GM23338 (cell line): Measurements from ENCODE around the gene HNRNPL. TPM values are rescaled to one million over a fixed set of nuclear protein-coding genes. Genes with fewer than 3 reads are reported as not detected.

Source experiments
- ATAC-seq: fragments of 200-7000 bp; cut with Tn5 transposase; 3 replicates; pipeline ENCODE4 v1.9.1; 2020
- DNase-seq: peaks from one replicate; pipeline ENCODE4 v3.0.0-alpha.2; 2015; ENCODE audit warnings: low spot score
- H2AFZ ChIP-seq: fragments of 200-600 bp; sonication (generic); 2 replicates; pipeline ENCODE4 v1.8.0; 2016; ENCODE audit warnings: antibody characterized with exemption, mild to moderate bottlenecking, moderate library complexity
- H3F3A ChIP-seq: fragments of 200-600 bp; sonication (generic); replicated peaks from 2 replicates; pipeline ENCODE4 v1.8.0; 2017; ENCODE audit warnings: antibody characterized with exemption, mixed run types, low read depth
- H3K27ac ChIP-seq: fragments of 200-600 bp; sonication (generic); 2 replicates; pipeline ENCODE4 v1.6.1; 2016; ENCODE audit warnings: low read depth
- H3K27me3 ChIP-seq: fragments of 200-600 bp; sonication (generic); 2 replicates; pipeline ENCODE4 v1.8.0; 2016; ENCODE audit warnings: mild to moderate bottlenecking, mixed run types, moderate library complexity; ENCODE audit not compliant: insufficient read depth
- H3K36me3 ChIP-seq: fragments of 200-600 bp; sonication (generic); 2 replicates; pipeline ENCODE4 v1.8.0; 2016; ENCODE audit warnings: mild to moderate bottlenecking; ENCODE audit not compliant: insufficient read depth
- H3K4me1 ChIP-seq: fragments of 200-600 bp; sonication (generic); 2 replicates; pipeline ENCODE4 v1.8.0; 2016; ENCODE audit warnings: mild to moderate bottlenecking, moderate library complexity; ENCODE audit not compliant: insufficient read depth
- H3K4me2 ChIP-seq: fragments of 200-600 bp; sonication (generic); 2 replicates; pipeline ENCODE4 v1.7.1; 2017; ENCODE audit warnings: mixed run types
- H3K4me3 ChIP-seq: fragments of 200-600 bp; sonication (generic); 2 replicates; pipeline ENCODE4 v1.6.1; 2016; ENCODE audit warnings: mixed run types
- H3K79me2 ChIP-seq: fragments of 200-600 bp; sonication (generic); replicated peaks from 2 replicates; pipeline ENCODE4 v1.8.0; 2017; ENCODE audit warnings: mild to moderate bottlenecking; ENCODE audit not compliant: insufficient read depth
- H3K9me2 ChIP-seq: fragments of 200-600 bp; sonication (generic); 2 replicates; pipeline ENCODE4 v1.8.0; 2017; ENCODE audit not compliant: insufficient read depth
- H4K20me1 ChIP-seq: fragments of 200-600 bp; sonication (generic); replicated peaks from 2 replicates; pipeline ENCODE4 v1.8.0; 2017; ENCODE audit warnings: mild to moderate bottlenecking; ENCODE audit not compliant: insufficient read depth
- H3K27ac Mint-ChIP-seq: 2 replicates; pipeline ENCODE4 v1.8.0; 2020; ENCODE audit warnings: inconsistent platforms, mild to moderate bottlenecking, moderate library complexity, mixed read lengths
- H3K27me3 Mint-ChIP-seq: 3 replicates; pipeline ENCODE4 v1.8.0; 2022; ENCODE audit warnings: low read depth, mild to moderate bottlenecking, moderate library complexity, mixed read lengths, inconsistent platforms; ENCODE audit not compliant: insufficient read depth, poor library complexity
- H3K36me3 Mint-ChIP-seq: 3 replicates; pipeline ENCODE4 v1.8.0; 2021; ENCODE audit warnings: low read depth, mild to moderate bottlenecking, inconsistent platforms, moderate library complexity, mixed read lengths
- H3K4me1 Mint-ChIP-seq: 3 replicates; pipeline ENCODE4 v1.8.0; 2020; ENCODE audit warnings: mild to moderate bottlenecking, inconsistent platforms, mixed read lengths
- H3K4me3 Mint-ChIP-seq: 3 replicates; pipeline ENCODE4 v1.8.0; 2021; ENCODE audit warnings: moderate library complexity, mild to moderate bottlenecking, inconsistent platforms, mixed read lengths
- H3K9me3 Mint-ChIP-seq: 3 replicates; pipeline ENCODE4 v1.8.0; 2020; ENCODE audit warnings: moderate library complexity, mild to moderate bottlenecking, inconsistent platforms, mixed read lengths
- CREB1 ChIP-seq: fragments of 250-450 bp; sonication (Bioruptor Pico); IDR thresholded peaks from 2 replicates; pipeline ENCODE4 v1.5.0; 2020; ENCODE audit warnings: low read depth, mild to moderate bottlenecking, moderate library complexity
- ETS1 ChIP-seq: IDR thresholded peaks from 2 replicates; pipeline ENCODE4 v1.6.1; 2016; ENCODE audit warnings: antibody characterized with exemption
- EZH2 ChIP-seq: fragments of 200-600 bp; sonication (generic); IDR thresholded peaks from one replicate; pipeline ENCODE4 v1.8.0; 2017; ENCODE audit warnings: antibody characterized with exemption, mild to moderate bottlenecking, low read depth; ENCODE audit not compliant: unreplicated experiment
- EZH2phosphoT487 ChIP-seq: fragments of 200-600 bp; sonication (generic); IDR thresholded peaks from one replicate; pipeline ENCODE4 v1.8.1; 2018; ENCODE audit warnings: antibody characterized with exemption; ENCODE audit not compliant: unreplicated experiment
- JUNB ChIP-seq: IDR thresholded peaks from one replicate; pipeline ENCODE4 v1.6.1; 2016; ENCODE audit warnings: antibody characterized with exemption; ENCODE audit not compliant: unreplicated experiment
- NANOG ChIP-seq: IDR thresholded peaks from 2 replicates; pipeline ENCODE4 v1.6.1; 2016; ENCODE audit warnings: antibody characterized with exemption, borderline replicate concordance
- POLR2AphosphoS5 ChIP-seq: IDR thresholded peaks from 2 replicates; pipeline ENCODE4 v1.6.1; 2016; ENCODE audit warnings: antibody characterized with exemption, low read depth
- REST ChIP-seq: IDR thresholded peaks from one replicate; pipeline ENCODE4 v1.6.1; 2018; ENCODE audit warnings: antibody characterized with exemption; ENCODE audit not compliant: unreplicated experiment
- STAT1 ChIP-seq: IDR thresholded peaks from one replicate; pipeline ENCODE4 v1.6.1; 2016; ENCODE audit warnings: antibody characterized with exemption; ENCODE audit not compliant: unreplicated experiment
- ZNF114 ChIP-seq: fragments of 250-450 bp; sonication (Bioruptor Pico); IDR thresholded peaks from 2 replicates; pipeline ENCODE4 v1.5.0; 2020; ENCODE audit warnings: mild to moderate bottlenecking, moderate library complexity
- ZNF331 ChIP-seq: fragments of 250-450 bp; sonication (Bioruptor Pico); IDR thresholded peaks from 2 replicates; pipeline ENCODE4 v1.5.0; 2020; ENCODE audit warnings: low read depth, mild to moderate bottlenecking, moderate library complexity
- polyA plus RNA-seq: library from polyadenylated mRNA; unstranded; fragments of >200 nt; fragmentation: Nextera tagmentation; extraction: Ambion mirVana; gene quantifications from 2 replicates; pipeline ENCODE4 v1.2.1, GENCODE V29; 2016
- total RNA-seq: library from RNA; depleted of rRNA; stranded (reverse); fragments of >200 nt; shearing (Covaris generic); gene quantifications from 2 replicates; pipeline ENCODE4 v1.2.3, GENCODE V29; 2014
- TF ChIP-seq, protein P1 (sequence below): fragments of 250-450 bp; sonication (Bioruptor Pico); IDR thresholded peaks from 2 replicates; pipeline ENCODE4 v1.5.0; 2020; ENCODE audit warnings: mild to moderate bottlenecking, moderate library complexity
- TF ChIP-seq, protein P2 (sequence below), 2 experiments: fragments of 200-600 bp in 1 of 2; sonication (generic) in 1 of 2; conservative IDR thresholded peaks; 2 replicates each; pipeline versions ENCODE4 v1.5.1 to v1.6.1; 2016 to 2017; ENCODE audit warnings: antibody characterized with exemption in 2 of 2, low read depth in 2 of 2, mild to moderate bottlenecking in 2 of 2, moderate library complexity in 1 of 2

HNRNPL gene
- total and polyA plus RNA-seq, 2 experiments from 2014 or later, result 580 to 664 TPM

DNA sequence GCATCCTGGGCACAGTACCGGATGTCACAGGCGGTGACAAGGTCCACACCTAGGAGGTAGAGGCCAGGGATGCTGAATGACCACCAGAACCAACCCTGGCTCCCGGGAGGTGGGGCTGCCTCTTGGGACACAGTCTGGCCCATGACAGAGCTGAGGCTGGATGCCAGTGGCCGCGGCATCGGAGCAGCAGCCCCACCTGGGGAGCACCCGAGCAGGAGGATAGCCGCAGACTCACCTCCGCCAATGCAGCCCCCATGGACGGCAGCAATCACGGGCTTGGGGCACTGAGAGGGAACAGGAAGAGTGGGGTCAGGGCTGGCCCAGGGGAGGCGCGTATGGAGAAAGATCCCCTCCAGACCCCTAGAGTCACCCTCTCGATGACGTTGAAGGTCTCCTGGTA is 32.7 kb downstream of the HNRNPL start:
- Mint-ChIP-seq H3K4me1 (peaks cover 4% of the 10 kb centered on the region; the same call in 2 of the 3 replicates), H3K27ac (no peak overlapping the region), H3K4me3 (no peak overlapping the region), H3K36me3 (peaks cover 41% of the 10 kb centered on the region), H3K9me3 (peaks cover 14% of the 10 kb centered on the region), H3K27me3 (peaks cover 14% of the 10 kb centered on the region)
- Histone ChIP-seq H3F3A (no peaks in the 10 kb centered on the region), H3K9me2 (no peaks in the 10 kb centered on the region), H3K27me3 (no peaks in the 10 kb centered on the region), H4K20me1 (no peaks in the 10 kb centered on the region; the same call in 1 of the 2 replicates), H3K36me3 (no peaks in the 10 kb centered on the region), H3K79me2 (no peaks in the 10 kb centered on the region), H3K4me2 (no peak overlapping the region), H3K4me3 (no peak overlapping the region), H3K4me1 (peaks cover 6% of the 10 kb centered on the region), H3K27ac (no peak overlapping the region), H2AFZ (no peak overlapping the region)
- no peak for DNase-seq
- ATAC-seq, result no peak
- TF ChIP-seq STAT1 (no peak), EZH2phosphoT487 (no peak), ZNF114 (CRISPR knock-in tag) (no peak), REST (no peak), ZNF331 (no peak), NANOG (no peak), POLR2AphosphoS5 (no peak), JUNB (no peak), EZH2 (no peak), CREB1 (no peak), ETS1 (no peak)
- TF ChIP-seq, protein P1, sequence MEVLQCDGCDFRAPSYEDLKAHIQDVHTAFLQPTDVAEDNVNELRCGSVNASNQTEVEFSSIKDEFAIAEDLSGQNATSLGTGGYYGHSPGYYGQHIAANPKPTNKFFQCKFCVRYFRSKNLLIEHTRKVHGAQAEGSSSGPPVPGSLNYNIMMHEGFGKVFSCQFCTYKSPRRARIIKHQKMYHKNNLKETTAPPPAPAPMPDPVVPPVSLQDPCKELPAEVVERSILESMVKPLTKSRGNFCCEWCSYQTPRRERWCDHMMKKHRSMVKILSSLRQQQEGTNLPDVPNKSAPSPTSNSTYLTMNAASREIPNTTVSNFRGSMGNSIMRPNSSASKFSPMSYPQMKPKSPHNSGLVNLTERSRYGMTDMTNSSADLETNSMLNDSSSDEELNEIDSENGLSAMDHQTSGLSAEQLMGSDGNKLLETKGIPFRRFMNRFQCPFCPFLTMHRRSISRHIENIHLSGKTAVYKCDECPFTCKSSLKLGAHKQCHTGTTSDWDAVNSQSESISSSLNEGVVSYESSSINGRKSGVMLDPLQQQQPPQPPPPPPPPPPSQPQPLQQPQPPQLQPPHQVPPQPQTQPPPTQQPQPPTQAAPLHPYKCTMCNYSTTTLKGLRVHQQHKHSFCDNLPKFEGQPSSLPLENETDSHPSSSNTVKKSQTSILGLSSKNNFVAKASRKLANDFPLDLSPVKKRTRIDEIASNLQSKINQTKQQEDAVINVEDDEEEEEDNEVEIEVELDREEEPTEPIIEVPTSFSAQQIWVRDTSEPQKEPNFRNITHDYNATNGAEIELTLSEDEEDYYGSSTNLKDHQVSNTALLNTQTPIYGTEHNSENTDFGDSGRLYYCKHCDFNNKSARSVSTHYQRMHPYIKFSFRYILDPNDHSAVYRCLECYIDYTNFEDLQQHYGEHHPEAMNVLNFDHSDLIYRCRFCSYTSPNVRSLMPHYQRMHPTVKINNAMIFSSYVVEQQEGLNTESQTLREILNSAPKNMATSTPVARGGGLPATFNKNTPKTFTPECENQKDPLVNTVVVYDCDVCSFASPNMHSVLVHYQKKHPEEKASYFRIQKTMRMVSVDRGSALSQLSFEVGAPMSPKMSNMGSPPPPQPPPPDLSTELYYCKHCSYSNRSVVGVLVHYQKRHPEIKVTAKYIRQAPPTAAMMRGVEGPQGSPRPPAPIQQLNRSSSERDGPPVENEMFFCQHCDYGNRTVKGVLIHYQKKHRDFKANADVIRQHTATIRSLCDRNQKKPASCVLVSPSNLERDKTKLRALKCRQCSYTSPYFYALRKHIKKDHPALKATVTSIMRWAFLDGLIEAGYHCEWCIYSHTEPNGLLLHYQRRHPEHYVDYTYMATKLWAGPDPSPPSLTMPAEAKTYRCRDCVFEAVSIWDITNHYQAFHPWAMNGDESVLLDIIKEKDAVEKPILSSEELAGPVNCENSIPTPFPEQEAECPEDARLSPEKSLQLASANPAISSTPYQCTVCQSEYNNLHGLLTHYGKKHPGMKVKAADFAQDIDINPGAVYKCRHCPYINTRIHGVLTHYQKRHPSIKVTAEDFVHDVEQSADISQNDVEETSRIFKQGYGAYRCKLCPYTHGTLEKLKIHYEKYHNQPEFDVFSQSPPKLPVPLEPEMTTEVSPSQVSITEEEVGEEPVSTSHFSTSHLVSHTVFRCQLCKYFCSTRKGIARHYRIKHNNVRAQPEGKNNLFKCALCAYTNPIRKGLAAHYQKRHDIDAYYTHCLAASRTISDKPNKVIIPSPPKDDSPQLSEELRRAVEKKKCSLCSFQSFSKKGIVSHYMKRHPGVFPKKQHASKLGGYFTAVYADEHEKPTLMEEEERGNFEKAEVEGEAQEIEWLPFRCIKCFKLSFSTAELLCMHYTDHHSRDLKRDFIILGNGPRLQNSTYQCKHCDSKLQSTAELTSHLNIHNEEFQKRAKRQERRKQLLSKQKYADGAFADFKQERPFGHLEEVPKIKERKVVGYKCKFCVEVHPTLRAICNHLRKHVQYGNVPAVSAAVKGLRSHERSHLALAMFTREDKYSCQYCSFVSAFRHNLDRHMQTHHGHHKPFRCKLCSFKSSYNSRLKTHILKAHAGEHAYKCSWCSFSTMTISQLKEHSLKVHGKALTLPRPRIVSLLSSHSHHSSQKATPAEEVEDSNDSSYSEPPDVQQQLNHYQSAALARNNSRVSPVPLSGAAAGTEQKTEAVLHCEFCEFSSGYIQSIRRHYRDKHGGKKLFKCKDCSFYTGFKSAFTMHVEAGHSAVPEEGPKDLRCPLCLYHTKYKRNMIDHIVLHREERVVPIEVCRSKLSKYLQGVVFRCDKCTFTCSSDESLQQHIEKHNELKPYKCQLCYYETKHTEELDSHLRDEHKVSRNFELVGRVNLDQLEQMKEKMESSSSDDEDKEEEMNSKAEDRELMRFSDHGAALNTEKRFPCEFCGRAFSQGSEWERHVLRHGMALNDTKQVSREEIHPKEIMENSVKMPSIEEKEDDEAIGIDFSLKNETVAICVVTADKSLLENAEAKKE, result no peak
- TF ChIP-seq, protein P2, sequence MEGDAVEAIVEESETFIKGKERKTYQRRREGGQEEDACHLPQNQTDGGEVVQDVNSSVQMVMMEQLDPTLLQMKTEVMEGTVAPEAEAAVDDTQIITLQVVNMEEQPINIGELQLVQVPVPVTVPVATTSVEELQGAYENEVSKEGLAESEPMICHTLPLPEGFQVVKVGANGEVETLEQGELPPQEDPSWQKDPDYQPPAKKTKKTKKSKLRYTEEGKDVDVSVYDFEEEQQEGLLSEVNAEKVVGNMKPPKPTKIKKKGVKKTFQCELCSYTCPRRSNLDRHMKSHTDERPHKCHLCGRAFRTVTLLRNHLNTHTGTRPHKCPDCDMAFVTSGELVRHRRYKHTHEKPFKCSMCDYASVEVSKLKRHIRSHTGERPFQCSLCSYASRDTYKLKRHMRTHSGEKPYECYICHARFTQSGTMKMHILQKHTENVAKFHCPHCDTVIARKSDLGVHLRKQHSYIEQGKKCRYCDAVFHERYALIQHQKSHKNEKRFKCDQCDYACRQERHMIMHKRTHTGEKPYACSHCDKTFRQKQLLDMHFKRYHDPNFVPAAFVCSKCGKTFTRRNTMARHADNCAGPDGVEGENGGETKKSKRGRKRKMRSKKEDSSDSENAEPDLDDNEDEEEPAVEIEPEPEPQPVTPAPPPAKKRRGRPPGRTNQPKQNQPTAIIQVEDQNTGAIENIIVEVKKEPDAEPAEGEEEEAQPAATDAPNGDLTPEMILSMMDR (conservative IDR thresholded peaks at IDR 0.05; ENCODE audit: low read depth in 2 of 2), result no peak
